Neural progenitor cell (in vitro differentiated cells): ENCODE measurements around the gene GNB3. TPM values are rescaled to one million over a fixed set of nuclear protein-coding genes. Genes with fewer than 3 reads are reported as not detected.
"Not testable (repeated sequence)": the region's sequence is repeated elsewhere in the genome, so short reads cannot be mapped to it uniquely, and the experiment has no call there.

Source experiments
- DNase-seq: peaks from one replicate; pipeline ENCODE4 v3.0.0-alpha.2; 2016; ENCODE audit warnings: low spot score
- H2AFZ ChIP-seq: fragments of 200-600 bp; sonication (generic); replicated peaks from 2 replicates; pipeline ENCODE4 v1.6.1; 2016; ENCODE audit warnings: antibody characterized with exemption
- H3F3A ChIP-seq: fragments of 200-600 bp; sonication (generic); 2 replicates; pipeline ENCODE4 v1.6.1; 2016; ENCODE audit warnings: antibody characterized with exemption, low read depth
- H3K27ac ChIP-seq: fragments of 200-600 bp; sonication (generic); 2 replicates; pipeline ENCODE4 v1.5.1; 2016; ENCODE audit warnings: mild to moderate bottlenecking
- H3K27me3 ChIP-seq: fragments of 200-600 bp; sonication (generic); 2 replicates; pipeline ENCODE4 v1.6.1; 2016; ENCODE audit warnings: mild to moderate bottlenecking, moderate library complexity
- H3K36me3 ChIP-seq: fragments of 200-600 bp; sonication (generic); 2 replicates; pipeline ENCODE4 v1.5.1; 2016
- H3K4me1 ChIP-seq: fragments of 200-600 bp; sonication (generic); 2 replicates; pipeline ENCODE4 v1.6.1; 2016; ENCODE audit warnings: mixed run types
- H3K4me2 ChIP-seq: fragments of 200-600 bp; sonication (generic); 2 replicates; pipeline ENCODE4 v1.6.1; 2016
- H3K4me3 ChIP-seq: fragments of 200-600 bp; sonication (generic); 2 replicates; pipeline ENCODE4 v1.5.1; 2016
- H3K79me2 ChIP-seq: fragments of 200-600 bp; sonication (generic); 2 replicates; pipeline ENCODE4 v1.6.1; 2016; ENCODE audit warnings: low read depth
- H3K9ac ChIP-seq: fragments of 200-600 bp; sonication (generic); 2 replicates; pipeline ENCODE4 v1.6.1; 2016
- H3K9me3 ChIP-seq: fragments of 200-600 bp; sonication (generic); 2 replicates; pipeline ENCODE4 v1.5.1; 2016; ENCODE audit warnings: low read depth
- H4K20me1 ChIP-seq: fragments of 200-600 bp; sonication (generic); 2 replicates; pipeline ENCODE4 v1.6.1; 2016; ENCODE audit warnings: low read depth
- H3K27ac Mint-ChIP-seq: 3 replicates; pipeline ENCODE4 v1.8.0; 2021; ENCODE audit warnings: mixed read lengths
- H3K27me3 Mint-ChIP-seq: 2 replicates; pipeline ENCODE4 v1.8.0; 2022; ENCODE audit warnings: low read depth, mild to moderate bottlenecking, inconsistent platforms, moderate library complexity, mixed read lengths; ENCODE audit not compliant: insufficient read depth
- H3K36me3 Mint-ChIP-seq: 3 replicates; pipeline ENCODE4 v1.8.0; 2021; ENCODE audit warnings: mixed read lengths
- H3K4me1 Mint-ChIP-seq: 3 replicates; pipeline ENCODE4 v1.8.0; 2021; ENCODE audit warnings: mixed read lengths
- H3K4me3 Mint-ChIP-seq: 3 replicates; pipeline ENCODE4 v1.8.0; 2021; ENCODE audit warnings: mild to moderate bottlenecking, moderate library complexity, mixed read lengths
- H3K9me3 Mint-ChIP-seq: 3 replicates; pipeline ENCODE4 v1.8.0; 2020; ENCODE audit warnings: mixed read lengths
- EZH2 ChIP-seq: fragments of 200-600 bp; sonication (generic); IDR thresholded peaks from 2 replicates; pipeline ENCODE4 v1.6.1; 2017; ENCODE audit warnings: antibody characterized with exemption, mild to moderate bottlenecking, moderate library complexity
- EZH2phosphoT487 ChIP-seq: fragments of 200-600 bp; sonication (generic); IDR thresholded peaks from 2 replicates; pipeline ENCODE4 v1.6.1; 2017; ENCODE audit warnings: antibody characterized with exemption
- total RNA-seq: library from RNA; depleted of rRNA; stranded (reverse); fragments of >200 nt; gene quantifications from 2 replicates; pipeline ENCODE4 v1.2.3, GENCODE V29; 2015; ENCODE audit warnings: low replicate concordance
- TF ChIP-seq, protein P1 (sequence below): fragments of 200-600 bp; sonication (generic); IDR thresholded peaks from 2 replicates; pipeline ENCODE4 v1.5.1; 2017; ENCODE audit warnings: antibody characterized with exemption, mild to moderate bottlenecking

Gene GNB3
- total RNA-seq, 1 donor from 2014 or later = 2.7 TPM

DNA sequence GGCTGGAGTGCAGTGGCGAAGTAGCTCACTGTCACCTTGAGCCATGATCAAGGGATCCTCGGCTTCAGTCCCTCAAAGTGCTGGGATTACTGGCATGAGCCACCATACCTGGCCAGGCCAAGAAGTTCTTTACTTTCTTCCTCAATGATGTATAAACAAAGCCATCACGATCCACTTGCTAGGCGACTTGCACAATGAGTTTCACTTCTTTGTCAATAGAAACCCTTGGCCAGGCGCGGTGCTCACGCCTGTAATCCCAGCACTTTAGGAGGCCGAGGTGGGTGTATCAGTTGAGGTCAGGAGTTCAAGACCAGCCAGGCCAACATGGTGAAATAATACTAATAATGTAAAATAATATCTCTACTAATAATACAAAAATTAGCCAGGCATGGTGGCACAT is 46.7 kb downstream of the GNB3 start:
- no peak overlapping the region for H3K27ac Mint-ChIP-seq
- no peak overlapping the region for H3K9ac ChIP-seq
- no peaks in the 10 kb centered on the region for H4K20me1 ChIP-seq
- H3K4me2 ChIP-seq = no peak overlapping the region
- H3K79me2 ChIP-seq = no peaks in the 10 kb centered on the region
- H2AFZ ChIP-seq = no peak overlapping the region
- no peak overlapping the region for H3K27ac ChIP-seq
- H3K36me3 ChIP-seq = no peaks in the 10 kb centered on the region
- no peaks in the 10 kb centered on the region for H3K9me3 ChIP-seq
- no peak overlapping the region for H3K4me3 ChIP-seq
- no peak overlapping the region for H3K4me3 Mint-ChIP-seq
- H3K27me3 ChIP-seq = no peaks in the 10 kb centered on the region
- peaks cover 5% of the 10 kb centered on the region for H3K36me3 Mint-ChIP-seq
- H3K9me3 Mint-ChIP-seq = no peaks in the 10 kb centered on the region
- DNase-seq = no peak
- TF ChIP-seq EZH2phosphoT487 (no peak), EZH2 (no peak)
- TF ChIP-seq, protein P1, sequence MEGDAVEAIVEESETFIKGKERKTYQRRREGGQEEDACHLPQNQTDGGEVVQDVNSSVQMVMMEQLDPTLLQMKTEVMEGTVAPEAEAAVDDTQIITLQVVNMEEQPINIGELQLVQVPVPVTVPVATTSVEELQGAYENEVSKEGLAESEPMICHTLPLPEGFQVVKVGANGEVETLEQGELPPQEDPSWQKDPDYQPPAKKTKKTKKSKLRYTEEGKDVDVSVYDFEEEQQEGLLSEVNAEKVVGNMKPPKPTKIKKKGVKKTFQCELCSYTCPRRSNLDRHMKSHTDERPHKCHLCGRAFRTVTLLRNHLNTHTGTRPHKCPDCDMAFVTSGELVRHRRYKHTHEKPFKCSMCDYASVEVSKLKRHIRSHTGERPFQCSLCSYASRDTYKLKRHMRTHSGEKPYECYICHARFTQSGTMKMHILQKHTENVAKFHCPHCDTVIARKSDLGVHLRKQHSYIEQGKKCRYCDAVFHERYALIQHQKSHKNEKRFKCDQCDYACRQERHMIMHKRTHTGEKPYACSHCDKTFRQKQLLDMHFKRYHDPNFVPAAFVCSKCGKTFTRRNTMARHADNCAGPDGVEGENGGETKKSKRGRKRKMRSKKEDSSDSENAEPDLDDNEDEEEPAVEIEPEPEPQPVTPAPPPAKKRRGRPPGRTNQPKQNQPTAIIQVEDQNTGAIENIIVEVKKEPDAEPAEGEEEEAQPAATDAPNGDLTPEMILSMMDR = no peak
- peaks cover 23% of the 10 kb centered on the region for H3K4me1 ChIP-seq
- no peaks in the 10 kb centered on the region for H3K27me3 Mint-ChIP-seq
- peaks cover 48% of the 10 kb centered on the region for H3F3A ChIP-seq
- H3K4me1 Mint-ChIP-seq = peaks cover 34% of the 10 kb centered on the region

DNA sequence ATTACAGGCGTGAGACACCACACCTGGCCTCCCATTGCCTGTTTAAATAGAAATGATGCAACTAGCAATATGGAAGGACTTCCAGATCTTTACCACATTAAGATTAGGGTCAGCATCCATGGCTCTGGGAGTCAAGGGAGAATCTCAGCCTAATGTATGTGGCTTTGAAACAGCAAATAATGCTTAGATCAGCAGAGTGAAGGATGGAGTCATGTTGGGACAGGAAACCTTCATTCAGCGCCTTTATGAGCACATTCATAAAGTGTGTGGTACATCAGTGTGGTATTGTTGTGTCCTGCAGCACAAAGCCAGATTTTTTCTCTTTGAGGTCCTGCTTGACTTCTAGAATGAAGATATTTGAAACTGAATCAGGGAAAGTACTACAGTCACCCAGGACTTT is 47.6 kb downstream of the GNB3 start:
- no peak overlapping the region for H3K27ac ChIP-seq
- H3K9ac ChIP-seq = no peak overlapping the region
- no peak overlapping the region for H3K4me2 ChIP-seq
- no peaks in the 10 kb centered on the region for H4K20me1 ChIP-seq
- H3K4me1 Mint-ChIP-seq = peaks cover 36% of the 10 kb centered on the region
- peaks cover 5% of the 10 kb centered on the region for H3K36me3 Mint-ChIP-seq
- DNase-seq = no peak
- no peaks in the 10 kb centered on the region for H3K9me3 Mint-ChIP-seq
- H3K36me3 ChIP-seq = no peaks in the 10 kb centered on the region
- peak overlapping the region; percentile 40 for H3K27ac Mint-ChIP-seq
- no peaks in the 10 kb centered on the region for H3K79me2 ChIP-seq
- no peak overlapping the region for H3K4me3 ChIP-seq
- peaks cover 23% of the 10 kb centered on the region for H3K4me1 ChIP-seq
- peaks cover 48% of the 10 kb centered on the region for H3F3A ChIP-seq
- H3K27me3 Mint-ChIP-seq = no peaks in the 10 kb centered on the region
- no peak overlapping the region for H2AFZ ChIP-seq
- TF ChIP-seq EZH2 = no peak
- TF ChIP-seq, protein P1 = no peak
- no peak for TF ChIP-seq EZH2phosphoT487
- no peak overlapping the region for H3K4me3 Mint-ChIP-seq
- H3K9me3 ChIP-seq = no peaks in the 10 kb centered on the region
- no peaks in the 10 kb centered on the region for H3K27me3 ChIP-seq

DNA sequence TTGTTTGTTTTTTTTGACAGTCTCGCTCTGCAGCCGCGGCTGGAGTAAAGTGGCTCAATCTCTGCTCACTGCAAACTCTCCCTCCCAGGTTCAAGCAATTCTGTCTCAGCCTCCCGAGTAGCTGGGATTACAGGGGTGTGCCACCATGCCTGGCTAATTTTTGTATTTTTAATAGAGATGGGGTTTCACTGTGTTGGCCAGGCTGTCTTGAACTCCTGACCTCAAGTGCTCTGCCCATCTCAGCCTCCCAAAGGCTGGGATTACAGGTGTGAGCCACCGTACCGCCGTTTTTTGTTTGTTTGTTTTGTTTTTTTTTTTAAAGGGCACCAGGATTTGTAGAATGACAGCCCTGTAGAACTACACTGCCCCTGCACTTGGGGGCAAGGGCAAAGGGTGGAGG is 48.1 kb downstream of the GNB3 start:
- not testable (repeated sequence) for DNase-seq, H3K27me3 ChIP-seq, H3K36me3 Mint-ChIP-seq, H3K9ac ChIP-seq, H3K9me3 ChIP-seq, H3K4me2 ChIP-seq, H3K36me3 ChIP-seq, H3K27ac Mint-ChIP-seq, H3K4me3 ChIP-seq, H3K9me3 Mint-ChIP-seq, H3K27ac ChIP-seq, H4K20me1 ChIP-seq, H2AFZ ChIP-seq, H3K27me3 Mint-ChIP-seq, H3K79me2 ChIP-seq, H3K4me3 Mint-ChIP-seq
- H3K4me1 Mint-ChIP-seq = peaks cover 36% of the 10 kb centered on the region
- H3F3A ChIP-seq = peaks cover 48% of the 10 kb centered on the region
- H3K4me1 ChIP-seq = peaks cover 23% of the 10 kb centered on the region

DNA sequence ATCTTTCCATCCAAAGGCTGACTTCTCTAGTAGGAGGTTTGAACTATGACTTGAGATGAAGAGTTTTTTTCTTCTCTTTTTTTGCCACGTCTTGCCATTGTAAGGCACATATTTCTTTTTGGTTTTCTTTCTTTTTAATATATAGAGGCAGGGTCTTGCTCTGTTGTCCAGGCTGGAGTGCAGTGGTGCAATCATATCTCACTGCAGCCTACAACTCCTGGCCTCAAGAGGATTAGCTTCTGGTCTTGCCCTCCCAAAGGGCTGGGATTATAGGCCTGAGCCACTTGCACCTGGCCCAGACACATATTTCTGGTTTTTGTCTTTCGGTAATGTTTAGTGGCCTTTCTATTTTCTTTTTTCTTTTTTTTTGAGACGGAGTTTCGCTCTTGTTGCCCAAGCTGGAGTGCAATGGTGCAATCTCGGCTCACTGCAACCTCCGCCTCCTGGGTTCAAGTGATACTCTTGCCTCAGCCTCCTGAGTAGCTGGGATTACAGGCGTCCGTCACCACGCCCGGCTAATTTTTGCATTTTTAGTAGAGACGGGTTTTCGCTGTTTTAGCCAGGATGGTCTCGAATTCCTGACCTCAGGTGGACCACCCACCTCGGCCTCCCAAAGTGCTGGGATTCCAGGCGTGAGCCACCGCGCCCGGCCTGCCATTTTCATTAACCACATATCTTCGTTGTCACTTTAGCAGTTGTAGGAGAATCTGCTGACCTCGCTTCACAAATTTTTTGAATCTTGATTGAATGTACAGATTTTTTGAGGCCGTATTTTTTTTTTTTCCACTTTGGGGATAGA is 49.2 kb downstream of the GNB3 start:
- H3K9ac ChIP-seq = not testable (repeated sequence)
- peak overlapping the region; percentile 78 for H2AFZ ChIP-seq

More for the DNA sequence above, 49.2 kb downstream of the GNB3 start:
- H3K27me3 ChIP-seq, H4K20me1 ChIP-seq, H3K9me3 Mint-ChIP-seq, H3K36me3 ChIP-seq, DNase-seq, H3K27me3 Mint-ChIP-seq, H3K36me3 Mint-ChIP-seq, H3K9me3 ChIP-seq, H3K79me2 ChIP-seq: not testable (repeated sequence)
- H3K27ac Mint-ChIP-seq = peak overlapping the region; percentile 97
- Histone ChIP-seq H3F3A (peaks cover 43% of the 10 kb centered on the region), H3K4me2 (peak overlapping the region; percentile 81), H3K4me3 (peak overlapping the region; percentile 47), H3K4me1 (peaks cover 23% of the 10 kb centered on the region), H3K27ac (peak overlapping the region; percentile 49)
- peak overlapping the region; percentile 78 for H3K4me3 Mint-ChIP-seq
- peaks cover 32% of the 10 kb centered on the region for H3K4me1 Mint-ChIP-seq
